NCI-H1092 treated with DMSO at 0.1 percent for 48 hours (cell line): ENCODE data around the gene GNAQ.
"Not testable (repeated sequence)": the region's sequence is repeated elsewhere in the genome, so short reads cannot be mapped to it uniquely, and the experiment has no call there.

Source experiments
- DNase-seq: peaks from one replicate; lab custom pipeline; 2025; lab: John Stamatoyannopoulos, UW

The GNAQ gene

GRCh38 chr9:77877976-77878375 is 153.6 kb downstream of the GNAQ start:
- DNase-seq, result no peak

GRCh38 chr9:77876590-77876989 is 155.0 kb downstream of the GNAQ start:
- DNase-seq, result no peak

GRCh38 chr9:77876091-77876490 is 155.5 kb downstream of the GNAQ start:
- DNase-seq, result no peak

GRCh38 chr9:77872863-77873262 is 158.7 kb downstream of the GNAQ start:
- no peak for DNase-seq

- no peak for DNase-seq
These were observed 159.4 kb downstream of the GNAQ start for GRCh38 chr9:77872177-77872576.

- DNase-seq, result no peak
These were observed 160.1 kb downstream of the GNAQ start for GRCh38 chr9:77871483-77871882.

- no peak for DNase-seq
These were observed 164.7 kb downstream of the GNAQ start for GRCh38 chr9:77866878-77867277.

GRCh38 chr9:77865385-77866047 is 166.1 kb downstream of the GNAQ start:
- no peak for DNase-seq

- no peak for DNase-seq
These were observed 167.3 kb downstream of the GNAQ start for GRCh38 chr9:77864211-77864889.

- DNase-seq, result not testable (repeated sequence)
These were observed 168.0 kb downstream of the GNAQ start for GRCh38 chr9:77863638-77864037.

- not testable (repeated sequence) for DNase-seq
These were observed 170.7 kb downstream of the GNAQ start for GRCh38 chr9:77860953-77861352.

GRCh38 chr9:77857513-77858259 is 173.9 kb downstream of the GNAQ start:
- no peak for DNase-seq

- no peak for DNase-seq
These were observed 175.0 kb downstream of the GNAQ start for GRCh38 chr9:77856615-77857014.

GRCh38 chr9:77854916-77855311 is 176.7 kb downstream of the GNAQ start:
- no peak for DNase-seq

- no peak for DNase-seq
These were observed 177.2 kb downstream of the GNAQ start for GRCh38 chr9:77854258-77854915.

- DNase-seq, result no peak
These were observed 177.9 kb downstream of the GNAQ start for GRCh38 chr9:77853716-77854115.

- DNase-seq, result peak; percentile 35
These were observed 179.6 kb downstream of the GNAQ start for GRCh38 chr9:77851882-77852595.

GRCh38 chr9:77848897-77849296 is 182.7 kb downstream of the GNAQ start:
- DNase-seq, result no peak

- no peak for DNase-seq
These were observed 183.2 kb downstream of the GNAQ start for GRCh38 chr9:77848404-77848803.

GRCh38 chr9:77847626-77848025 is 184.0 kb downstream of the GNAQ start:
- DNase-seq, result no peak

GRCh38 chr9:77847059-77847499 is 184.5 kb downstream of the GNAQ start:
- no peak for DNase-seq

- no peak for DNase-seq
These were observed 187.2 kb downstream of the GNAQ start for GRCh38 chr9:77844415-77844814.
